Ishikawa (cell line): ENCODE measurements around the gene GSTP1.

Experiments used
- CEBPB ChIP-seq: IDR thresholded peaks from 2 replicates; pipeline ENCODE4 v1.6.1; 2012
- CREB1 ChIP-seq: IDR thresholded peaks from 2 replicates; pipeline ENCODE4 v1.6.1; 2012; ENCODE audit warnings: low read depth
- EGR1 ChIP-seq: IDR thresholded peaks from 2 replicates; pipeline ENCODE4 v1.6.1; 2012
- EP300 ChIP-seq: IDR thresholded peaks from 2 replicates; pipeline ENCODE4 v1.6.1; 2012; ENCODE audit warnings: borderline replicate concordance
- FOXM1 ChIP-seq: IDR thresholded peaks from 2 replicates; pipeline ENCODE4 v1.6.1; 2012; ENCODE audit warnings: low read depth, borderline replicate concordance
- MAX ChIP-seq: IDR thresholded peaks from 2 replicates; pipeline ENCODE4 v1.6.1; 2012
- NFIC ChIP-seq: IDR thresholded peaks from 2 replicates; pipeline ENCODE4 v1.6.1; 2012
- RAD21 ChIP-seq: IDR thresholded peaks from 2 replicates; pipeline ENCODE4 v1.6.1; 2012; ENCODE audit warnings: low read depth
- REST ChIP-seq: IDR thresholded peaks from 2 replicates; pipeline ENCODE4 v1.6.1; 2012; ENCODE audit warnings: low read depth, mild to moderate bottlenecking
- TAF1 ChIP-seq: IDR thresholded peaks from 2 replicates; pipeline ENCODE4 v1.6.1; 2012; ENCODE audit warnings: low read depth, mild to moderate bottlenecking
- TCF12 ChIP-seq: IDR thresholded peaks from 2 replicates; pipeline ENCODE4 v1.6.1; 2012; ENCODE audit warnings: low read depth
- TEAD4 ChIP-seq: IDR thresholded peaks from 2 replicates; pipeline ENCODE4 v1.6.1; 2012
- USF1 ChIP-seq: IDR thresholded peaks from 2 replicates; pipeline ENCODE4 v1.6.1; 2012
- YY1 ChIP-seq: IDR thresholded peaks from 2 replicates; pipeline ENCODE4 v1.6.1; 2012; ENCODE audit warnings: low read depth
- ZBTB7A ChIP-seq: IDR thresholded peaks from 2 replicates; pipeline ENCODE4 v1.6.1; 2012; ENCODE audit warnings: low read depth

Gene GSTP1

GRCh38 chr11:67574938-67575337 lies 8.7 kb upstream of the GSTP1 start:
- TF ChIP-seq NFIC: no peak
- no peak for TF ChIP-seq TEAD4
- no peak for TF ChIP-seq ZBTB7A
- no peak for TF ChIP-seq EGR1
- TF ChIP-seq YY1: no peak
- TF ChIP-seq TCF12: no peak
- TF ChIP-seq FOXM1: no peak
- TF ChIP-seq EP300: no peak
- no peak for TF ChIP-seq RAD21

GRCh38 chr11:67576735-67577475 lies 6.7 kb upstream of the GSTP1 start:
- TF ChIP-seq RAD21 (peak; percentile 27; the same call in 1 of the 2 replicates), CREB1 (no peak), EP300 (no peak), FOXM1 (no peak), TEAD4 (no peak), TCF12 (no peak), TAF1 (no peak), ZBTB7A (no peak)

GRCh38 chr11:67577951-67578350 lies 5.7 kb upstream of the GSTP1 start:
- TF ChIP-seq NFIC (peak; percentile 41; the same call in 1 of the 2 replicates), EP300 (no peak), ZBTB7A (no peak), YY1 (no peak), EGR1 (no peak), FOXM1 (no peak)

- TF ChIP-seq RAD21: no peak
- 0 out of 2 replicates have a peak, but pooled peaks have one; percentile 51 for TF ChIP-seq TCF12
- TF ChIP-seq EP300: peak; percentile 25; the same call in 1 of the 2 replicates
- no peak for TF ChIP-seq TAF1
- no peak for TF ChIP-seq NFIC
- TF ChIP-seq CEBPB: 0 out of 2 replicates have a peak, but pooled peaks have one; percentile 62
- peak; percentile 66 for TF ChIP-seq TEAD4
Observed at GRCh38 chr11:67581469-67581868, 2.1 kb upstream of the GSTP1 start.

- TF ChIP-seq TEAD4 (no peak), EGR1 (no peak), RAD21 (no peak), TAF1 (no peak), NFIC (no peak), CREB1 (no peak)
Observed at GRCh38 chr11:67582011-67582410, 1.6 kb upstream of the GSTP1 start.

- TF ChIP-seq MAX: no peak
- TF ChIP-seq EGR1: no peak
- no peak for TF ChIP-seq ZBTB7A
- no peak for TF ChIP-seq CEBPB
- TF ChIP-seq TAF1: no peak
- no peak for TF ChIP-seq USF1
- TF ChIP-seq RAD21: no peak
- TF ChIP-seq CREB1: no peak
- TF ChIP-seq EP300: no peak
- TF ChIP-seq REST: no peak
- TF ChIP-seq FOXM1: no peak
- no peak for TF ChIP-seq NFIC
- no peak for TF ChIP-seq YY1
- TF ChIP-seq TCF12: no peak
- TF ChIP-seq TEAD4: no peak
Observed at GRCh38 chr11:67584205-67584880, 731 bp downstream of the GSTP1 start.

- TF ChIP-seq ZBTB7A: no peak
- TF ChIP-seq REST: no peak
- no peak for TF ChIP-seq EP300
- TF ChIP-seq CREB1: no peak
- no peak for TF ChIP-seq NFIC
- TF ChIP-seq YY1: no peak
- TF ChIP-seq FOXM1: no peak
- no peak for TF ChIP-seq USF1
- no peak for TF ChIP-seq TAF1
- no peak for TF ChIP-seq MAX
- TF ChIP-seq CEBPB: no peak
- TF ChIP-seq TEAD4: no peak
- TF ChIP-seq RAD21: no peak
- no peak for TF ChIP-seq TCF12
- no peak for TF ChIP-seq EGR1
Observed at GRCh38 chr11:67584881-67585873, 1.6 kb downstream of the GSTP1 start.
